HG02798 (cell line): ENCODE data around the gene TMEM63A.

Experiments used
- ATAC-seq: cut with Tn5 transposase; IDR thresholded peaks from one replicate; pipeline ENCODE4 v1.9.1; 2021; ENCODE audit warnings: mild to moderate bottlenecking; ENCODE audit not compliant: unreplicated experiment, poor library complexity

TMEM63A gene

DNA sequence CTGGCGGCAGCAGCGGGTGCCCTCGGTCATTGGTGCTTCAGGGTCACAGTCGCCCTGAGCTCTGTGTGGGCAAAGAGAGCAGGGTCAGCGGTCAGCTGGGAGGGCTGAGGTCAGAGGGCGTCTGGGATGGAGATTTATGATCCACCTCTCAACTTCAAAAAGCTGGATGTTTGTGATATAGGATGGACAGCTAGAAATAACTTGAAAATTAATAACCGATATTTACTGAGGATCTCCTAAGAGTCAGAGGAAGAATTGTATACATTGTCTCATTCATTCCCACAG, 4.8 kb upstream of the TMEM63A start:
- ATAC-seq = no peak

DNA sequence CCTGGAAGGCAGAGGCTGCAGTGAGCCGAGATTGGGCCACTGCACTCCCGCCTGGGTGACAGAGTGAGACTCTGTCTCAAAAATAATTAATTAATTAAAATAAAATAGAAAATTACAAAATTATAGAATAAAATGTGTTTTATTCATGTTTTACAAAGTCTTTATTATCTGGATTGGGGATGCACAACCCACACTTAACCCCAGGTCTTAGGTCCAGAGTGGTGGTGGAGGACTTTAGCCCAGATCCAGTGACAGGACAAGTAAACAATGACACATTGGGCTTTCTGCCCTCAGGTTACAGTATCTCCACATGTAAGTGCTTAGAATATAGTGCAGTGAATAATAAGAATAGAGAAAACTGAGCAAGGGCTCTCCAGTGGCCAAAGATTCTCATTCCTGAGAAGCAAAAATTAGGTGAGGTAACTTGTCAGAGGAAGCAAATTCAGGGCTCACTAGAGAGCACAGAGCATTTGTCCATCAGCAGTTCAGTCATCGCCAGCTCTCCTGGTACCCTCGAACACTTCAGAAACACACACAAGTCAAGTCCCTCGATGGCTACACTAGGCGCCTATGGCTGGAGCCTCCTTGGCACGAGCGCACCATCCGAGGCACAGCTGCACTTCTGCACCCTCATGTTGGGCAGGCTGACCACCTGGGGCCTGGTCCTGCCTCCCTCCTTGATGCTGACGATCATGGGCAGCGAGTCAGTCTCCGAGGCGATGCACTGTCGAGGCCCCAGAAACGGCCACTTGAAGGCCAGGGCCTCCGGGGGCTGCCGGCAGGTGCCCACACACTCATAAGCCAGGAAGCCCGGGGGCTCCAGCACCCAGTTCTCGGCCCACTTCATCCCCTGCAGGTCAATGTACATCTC, 4.2 kb upstream of the TMEM63A start:
- no peak for ATAC-seq

DNA sequence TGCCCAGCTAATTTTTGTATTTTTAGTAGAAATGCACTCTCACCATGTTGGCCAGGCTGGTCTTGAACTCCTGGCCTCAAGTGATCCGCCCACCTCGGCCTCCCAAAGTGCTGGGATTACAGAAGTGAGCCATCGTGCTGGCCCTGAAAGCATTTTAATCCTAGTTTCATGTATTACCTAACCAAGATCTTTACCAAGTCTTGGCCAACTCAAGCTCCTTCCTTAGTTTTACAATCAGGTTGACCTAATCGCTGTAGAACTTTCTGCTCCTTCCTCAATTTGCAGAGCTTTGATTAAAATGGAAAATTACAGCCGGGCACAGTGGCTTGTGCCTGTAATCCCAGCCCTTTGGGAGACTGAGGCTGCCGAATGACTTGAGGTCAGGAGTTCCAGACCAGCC, 3.2 kb upstream of the TMEM63A start:
- ATAC-seq = no peak

DNA sequence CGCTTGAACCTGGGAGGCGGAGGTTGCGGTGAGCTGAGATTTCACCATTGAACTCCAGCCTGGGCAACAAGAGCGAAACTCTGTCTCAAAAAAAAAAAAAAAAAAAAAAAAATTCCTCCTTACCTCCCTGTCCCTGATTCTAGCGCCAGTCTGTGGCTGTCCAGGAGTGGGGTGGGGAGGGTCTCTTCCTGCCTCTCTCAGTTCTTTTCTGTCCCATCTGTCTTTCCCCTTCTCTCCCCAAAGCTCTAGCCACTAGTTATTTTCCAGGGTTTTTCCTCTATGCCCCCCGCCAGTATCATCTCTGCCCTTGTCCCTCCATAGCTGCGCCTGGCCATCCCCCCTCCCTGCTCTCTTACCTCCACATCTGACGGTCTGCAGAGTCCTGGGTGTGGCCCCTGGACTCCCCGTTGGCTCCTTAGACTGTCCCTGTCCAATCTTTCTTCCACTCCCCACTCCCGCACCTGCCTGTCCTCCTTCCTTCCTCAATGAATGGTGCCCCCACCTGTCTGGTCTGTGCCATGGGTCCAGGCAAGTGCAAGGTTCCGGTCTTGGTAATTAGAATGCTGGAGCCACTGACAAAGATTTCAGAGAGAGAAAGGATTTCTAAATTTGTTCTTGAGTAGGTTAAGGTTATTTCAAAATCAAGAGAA, 1.6 kb upstream of the TMEM63A start:
- ATAC-seq = no peak

DNA sequence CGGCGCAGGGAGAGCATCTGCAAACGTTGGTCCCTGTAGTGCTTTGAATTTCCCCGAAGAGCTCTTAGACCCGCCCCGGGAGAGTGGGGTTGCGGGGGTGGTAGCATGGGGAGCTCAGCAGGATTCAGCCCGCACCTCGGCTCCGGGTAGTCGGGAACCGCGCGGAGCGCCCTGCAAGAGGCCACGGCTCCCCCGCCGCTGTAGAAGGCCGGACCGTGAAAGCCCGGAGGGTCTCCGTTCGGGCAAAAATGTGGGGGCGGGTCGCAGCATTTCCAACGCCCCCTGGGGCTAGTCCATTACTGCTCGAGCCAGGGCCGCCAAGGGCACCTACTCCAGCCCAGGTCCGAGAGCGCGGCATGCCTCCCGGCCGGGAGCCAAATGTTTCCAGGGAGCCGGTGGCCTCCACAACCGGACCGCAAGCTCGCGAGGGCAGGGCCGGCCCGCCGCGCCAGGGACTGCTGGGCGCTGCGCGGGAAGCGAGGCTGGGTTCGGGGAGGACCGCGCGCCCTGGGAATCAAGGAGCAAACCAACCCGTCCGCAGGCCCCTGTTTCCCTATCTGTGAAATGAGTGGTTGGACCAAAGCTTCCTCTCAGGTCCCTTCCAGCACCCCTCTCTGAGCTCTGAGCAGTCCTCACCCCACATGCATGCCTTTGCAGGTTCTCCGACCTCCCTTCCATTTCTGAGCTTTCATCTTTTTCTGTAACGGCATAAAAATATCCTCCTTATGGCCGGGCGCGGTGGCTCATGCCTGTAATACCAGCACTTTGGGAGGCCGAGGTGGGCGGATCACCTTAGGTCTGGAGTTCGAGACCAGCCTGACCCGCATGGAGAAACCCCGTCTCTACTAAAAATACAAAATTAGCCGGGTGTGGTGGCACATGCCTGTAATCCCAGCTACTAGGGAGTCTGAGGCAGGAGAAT, 775 bp upstream of the TMEM63A start:
- peak; percentile 21 for ATAC-seq

DNA sequence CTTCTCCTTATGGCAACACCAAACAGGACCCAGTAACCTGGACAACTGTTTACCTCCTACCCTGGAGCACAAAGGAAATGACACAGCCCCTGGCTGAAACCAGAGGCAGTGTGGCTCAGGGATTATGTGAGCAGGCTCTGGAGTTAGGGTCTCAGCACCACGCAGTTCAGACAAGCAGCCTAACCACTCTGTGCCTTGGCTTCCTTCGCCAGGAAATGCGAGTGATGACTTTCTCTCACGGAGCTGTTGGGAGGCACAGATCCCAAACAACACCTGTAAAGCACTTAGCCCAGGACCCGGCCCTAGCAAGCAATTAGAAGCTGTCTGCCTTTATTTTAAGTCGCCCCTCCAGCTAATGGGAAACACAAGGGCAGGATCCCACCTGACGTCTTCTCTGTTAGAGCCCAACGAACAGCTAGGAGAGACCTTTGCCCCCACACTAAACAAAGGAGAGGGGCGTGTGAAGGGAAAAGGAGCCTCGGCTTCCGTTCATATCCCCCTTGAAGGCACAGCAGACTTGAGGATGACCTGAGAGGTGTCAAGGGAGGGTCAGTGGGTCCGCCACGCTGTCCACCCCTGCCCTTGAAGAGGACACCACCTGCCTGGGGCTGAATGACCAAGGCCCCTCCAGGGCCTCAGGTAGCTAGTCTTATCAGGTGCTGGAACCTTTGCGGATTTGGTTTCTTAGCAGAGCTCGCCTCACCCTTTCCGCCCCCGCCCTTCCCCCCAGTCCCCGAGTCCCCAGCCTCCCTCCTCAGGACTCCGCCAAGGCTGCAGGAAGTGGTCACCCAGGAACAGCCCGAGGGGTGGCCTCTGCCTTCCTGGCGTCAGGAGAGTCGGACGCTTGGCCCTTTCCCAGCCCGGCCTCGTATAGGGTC, 860 bp downstream of the TMEM63A start:
- peak; percentile 17 for ATAC-seq

DNA sequence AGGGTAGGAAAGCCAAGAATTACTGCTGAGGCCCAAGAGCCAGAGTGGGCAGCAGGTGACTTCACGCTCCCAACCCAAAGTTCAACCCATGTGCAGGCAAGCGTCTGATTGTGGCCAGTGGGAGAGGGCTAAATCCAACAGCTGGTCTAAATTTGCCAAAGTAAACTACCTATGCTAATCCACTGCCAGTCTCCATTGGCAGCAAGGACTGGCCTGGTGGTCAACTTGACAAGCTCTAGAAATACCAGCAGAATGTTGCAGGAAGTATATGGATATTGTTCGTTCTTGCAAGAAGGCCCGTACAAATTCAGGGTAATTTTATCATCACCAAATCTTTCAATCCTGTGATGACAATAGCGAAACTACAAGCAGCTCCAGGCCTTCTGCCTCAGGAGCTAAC, 1.5 kb downstream of the TMEM63A start:
- no peak for ATAC-seq

DNA sequence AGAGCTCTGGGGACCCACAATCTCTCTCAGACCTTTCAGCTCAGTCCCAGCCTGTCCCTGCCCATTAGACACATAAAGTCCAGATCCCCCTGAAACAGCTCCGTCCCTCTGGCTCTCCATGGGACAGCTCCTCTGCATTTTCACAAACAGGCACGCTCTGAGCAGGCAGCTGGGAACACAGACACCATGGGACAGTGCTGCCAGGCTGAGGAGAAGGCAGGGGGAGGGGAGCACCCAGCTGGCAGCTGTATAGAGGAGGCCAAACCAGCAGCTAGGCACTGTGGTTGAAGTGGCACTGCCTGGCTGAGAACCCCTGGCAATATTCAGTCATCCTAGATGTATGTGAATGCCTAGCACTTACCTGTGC, 2.0 kb downstream of the TMEM63A start:
- ATAC-seq = no peak

DNA sequence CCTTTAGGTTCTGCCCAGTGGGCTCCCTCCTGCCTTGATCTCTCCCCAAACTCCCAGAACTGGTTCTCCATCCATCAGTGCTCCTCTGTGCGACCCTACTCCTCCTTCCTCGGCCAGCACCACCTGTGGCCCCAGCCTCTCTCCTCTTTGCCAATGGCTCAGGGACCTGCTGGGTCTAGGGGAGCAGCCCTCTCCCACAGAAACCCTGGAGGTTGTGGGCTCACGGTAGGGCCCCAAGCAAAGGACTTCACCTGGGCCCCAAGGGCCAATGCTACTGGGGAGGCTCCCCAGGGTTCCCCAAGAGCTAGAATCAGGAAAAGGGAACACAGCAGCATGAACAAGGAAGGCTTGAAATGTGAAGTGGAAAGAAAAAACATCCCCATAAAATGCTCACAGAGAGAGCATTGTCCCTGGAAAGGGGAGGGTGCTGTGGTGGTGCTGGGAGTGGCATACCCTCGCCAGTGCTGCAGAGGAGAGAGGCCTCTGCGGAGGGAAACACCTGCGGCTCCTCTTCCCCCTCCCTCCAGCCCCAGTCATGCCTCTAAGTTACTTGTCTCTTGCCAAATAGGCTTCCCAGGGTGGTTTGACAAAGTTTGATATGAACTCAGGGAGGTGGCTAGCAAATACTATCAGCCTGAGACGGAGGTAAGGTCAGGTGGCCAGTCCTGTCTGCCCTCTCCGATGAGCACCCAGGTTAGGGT, 2.5 kb downstream of the TMEM63A start:
- ATAC-seq = no peak

DNA sequence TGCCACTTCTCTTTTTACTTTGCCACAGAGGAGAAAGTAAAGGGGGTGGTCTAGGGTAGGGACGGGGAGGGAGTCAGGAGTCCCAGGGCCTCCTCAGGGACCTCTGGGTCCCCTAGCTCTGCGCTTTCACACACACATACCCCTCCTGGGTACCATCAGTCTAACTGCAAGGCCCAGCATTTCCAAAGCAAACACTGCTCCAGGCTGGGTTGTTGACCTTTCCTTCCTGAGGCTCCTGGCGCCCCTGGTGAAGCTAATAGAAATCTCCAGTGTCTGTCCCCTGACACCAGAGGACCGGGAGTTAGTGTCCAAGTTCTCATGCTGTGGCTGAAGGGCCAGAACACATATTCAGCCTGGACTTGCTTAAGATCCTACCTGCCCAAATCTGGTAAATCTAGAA, 3.9 kb downstream of the TMEM63A start:
- no peak for ATAC-seq

DNA sequence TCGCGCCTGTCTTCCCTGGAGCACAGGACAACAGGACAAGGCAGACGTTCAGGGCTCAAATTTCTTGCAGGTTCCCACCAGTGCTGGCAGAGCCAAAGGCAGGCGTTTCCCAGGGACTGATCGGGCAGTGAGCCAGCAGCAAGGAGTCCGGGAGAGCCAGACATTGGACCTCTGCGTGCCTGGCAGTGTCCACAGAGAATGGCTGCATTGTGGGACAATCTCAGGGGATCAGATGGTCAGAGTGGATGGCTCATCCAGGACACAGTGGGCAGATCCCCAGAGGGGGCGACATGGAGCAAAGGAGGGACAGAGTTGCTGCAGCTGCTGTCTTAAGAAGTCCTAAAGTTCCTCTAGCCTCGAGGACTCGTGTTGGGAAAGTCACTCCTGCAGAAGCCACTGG, 4.6 kb downstream of the TMEM63A start:
- ATAC-seq = no peak

DNA sequence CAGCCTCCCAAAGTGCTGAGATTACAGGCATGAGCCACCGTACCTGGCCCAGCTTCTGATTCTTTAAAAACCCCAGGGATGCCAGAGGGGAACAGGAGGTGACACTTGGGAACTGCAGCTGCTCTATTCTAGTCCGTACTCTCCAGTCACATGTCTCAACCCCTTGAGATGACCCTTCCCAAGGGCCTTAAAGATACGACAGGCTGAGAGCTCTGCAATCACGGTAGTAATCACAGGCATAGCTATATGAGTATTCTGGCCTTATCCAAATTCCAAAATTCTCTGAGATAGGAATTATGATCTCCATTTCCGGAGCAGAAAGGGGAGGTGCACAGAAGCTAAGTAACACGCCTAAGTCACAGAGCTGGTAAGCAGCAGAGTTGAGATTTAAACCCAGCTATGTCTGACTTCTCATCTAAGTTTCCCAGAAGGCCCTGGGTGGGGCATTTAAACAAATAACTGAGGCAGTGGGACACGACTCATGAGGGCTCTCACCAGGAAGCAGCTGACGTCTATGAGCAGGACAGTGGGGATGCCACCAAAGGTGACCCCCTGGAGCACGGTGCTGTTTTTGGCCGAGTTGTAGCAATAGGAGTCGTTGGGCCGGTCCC, 5.2 kb downstream of the TMEM63A start:
- ATAC-seq = no peak

DNA sequence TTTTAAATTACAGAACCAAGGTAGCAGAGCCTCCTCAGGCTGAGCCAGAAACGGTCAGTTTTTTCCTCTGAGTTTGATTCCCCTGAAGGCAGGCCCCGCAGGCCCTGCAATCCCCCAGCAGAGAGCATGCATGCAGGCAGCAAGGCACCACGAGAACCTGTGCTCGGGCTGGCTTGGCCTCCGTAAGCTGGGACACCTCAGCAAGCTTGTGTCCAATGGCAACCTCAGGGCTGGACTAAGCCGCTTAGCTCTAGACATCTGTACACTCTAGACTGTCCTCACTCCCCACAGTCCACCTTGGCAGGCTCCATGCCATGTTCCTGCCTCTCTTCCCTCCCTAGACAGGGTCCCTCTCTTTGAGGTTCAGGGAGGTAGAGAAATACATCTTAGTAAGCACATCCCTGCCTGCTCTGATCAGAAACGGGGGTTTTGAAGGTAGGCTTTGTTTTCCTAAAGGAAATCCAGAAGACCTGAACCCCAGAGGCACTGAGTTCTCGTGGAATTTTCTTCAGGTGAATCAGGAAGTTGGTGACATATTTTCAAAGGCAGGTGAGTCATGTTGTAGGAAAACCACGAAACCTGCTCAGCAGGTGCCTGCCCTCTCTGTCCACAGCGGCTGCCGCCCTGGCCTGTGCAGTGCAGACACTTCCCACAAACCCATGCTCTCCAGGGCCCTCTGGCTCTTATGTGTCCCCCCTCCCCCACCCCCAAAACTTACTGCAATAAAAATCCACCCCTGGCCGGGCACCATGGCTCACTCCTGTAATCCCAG, 7.0 kb downstream of the TMEM63A start:
- ATAC-seq = no peak

DNA sequence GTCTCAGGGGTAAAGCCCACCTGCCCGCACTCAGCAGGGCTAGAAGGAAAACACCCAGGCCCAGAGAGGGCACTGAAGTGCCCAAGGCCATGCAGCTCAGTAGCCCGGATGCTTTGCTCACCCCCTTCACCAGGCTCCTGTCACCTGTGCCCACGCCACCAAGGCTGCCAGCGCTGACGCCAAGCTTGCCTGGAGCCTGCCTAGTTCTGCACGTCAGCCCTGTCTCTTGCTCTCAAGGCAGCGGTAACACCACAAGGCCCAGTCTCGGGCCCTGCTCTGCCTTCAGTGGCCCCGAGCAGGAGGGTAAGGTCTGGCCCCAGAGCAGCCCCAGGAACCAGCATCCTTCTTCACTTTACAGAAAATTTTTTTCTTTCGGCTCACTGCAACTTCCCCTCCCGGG, 7.7 kb downstream of the TMEM63A start:
- ATAC-seq = no peak

DNA sequence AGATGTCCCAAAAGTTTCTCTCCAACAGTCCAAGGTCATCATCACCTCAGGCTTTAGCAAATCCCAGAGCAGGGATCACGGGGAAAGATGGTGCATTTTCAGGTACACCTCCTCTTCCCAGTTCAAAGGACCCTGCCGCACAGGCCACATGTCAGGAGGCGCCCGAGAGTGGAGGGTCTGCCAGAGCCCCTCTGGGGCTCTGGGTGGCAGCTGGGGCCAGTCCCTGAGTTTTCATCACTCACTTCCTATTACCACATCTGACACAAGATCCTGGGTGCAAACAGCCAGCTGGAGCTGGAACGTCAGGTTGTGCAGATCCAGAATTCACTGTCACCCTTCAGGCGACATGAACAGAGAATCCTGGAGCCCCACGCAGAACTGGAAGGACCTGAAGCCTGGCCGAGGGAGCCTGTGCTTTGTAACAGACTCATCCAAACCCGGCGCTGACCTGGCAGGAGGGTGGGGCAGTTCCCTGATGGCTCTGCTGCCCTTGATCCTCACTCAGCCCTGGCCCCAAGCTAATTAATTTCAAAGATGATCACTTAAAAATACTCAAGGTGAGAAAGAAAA, 8.8 kb downstream of the TMEM63A start:
- no peak for ATAC-seq

DNA sequence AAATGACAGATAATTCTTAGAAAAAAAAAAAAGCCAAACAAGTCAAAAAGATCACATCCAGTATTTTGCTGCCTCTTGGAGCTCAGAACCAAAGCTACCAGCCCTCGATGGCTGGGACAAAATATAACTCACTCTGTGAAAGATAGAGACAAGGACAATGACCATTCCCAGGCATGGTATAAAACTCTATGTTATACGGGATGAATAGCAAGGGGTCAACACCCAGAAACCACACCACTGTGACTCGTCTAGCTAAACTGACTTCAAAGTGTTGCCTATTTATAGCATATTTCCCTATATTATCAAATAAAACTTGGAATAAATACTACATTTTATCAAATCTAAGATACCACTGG, 10.1 kb downstream of the TMEM63A start:
- ATAC-seq = no peak

DNA sequence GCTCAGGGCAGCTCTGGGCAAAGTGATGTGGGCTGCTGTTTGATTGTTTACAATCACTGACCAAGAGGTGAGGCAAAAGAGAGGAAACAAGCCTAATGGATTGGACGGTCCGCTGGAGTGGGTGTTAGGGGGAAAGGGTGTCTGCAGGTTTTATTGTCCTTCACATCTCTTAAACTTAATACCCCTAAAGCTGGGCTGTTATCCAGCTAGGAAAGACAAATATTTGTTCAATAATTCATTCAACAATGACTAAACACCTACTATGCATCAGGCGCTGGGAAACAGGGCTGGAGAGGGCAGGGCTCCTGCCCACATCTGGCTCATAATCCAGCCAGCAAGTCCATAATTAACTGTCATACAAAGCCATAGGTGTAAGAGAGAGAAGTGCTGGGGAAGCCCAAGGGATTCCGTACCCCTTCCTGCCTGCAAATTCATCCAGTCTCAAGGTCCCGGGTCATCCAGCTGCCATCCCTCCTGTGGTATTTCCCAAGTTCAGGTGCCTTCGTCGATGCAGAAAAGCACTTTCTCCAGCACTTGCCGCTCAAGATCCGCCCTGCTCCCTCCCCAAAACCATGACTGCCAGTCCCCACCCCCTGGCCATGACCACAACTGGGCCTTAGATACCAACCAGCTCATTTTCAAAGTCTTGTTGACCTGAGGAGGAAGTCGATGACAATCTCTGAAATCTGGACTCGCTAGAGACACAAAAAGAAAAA, 10.7 kb downstream of the TMEM63A start:
- no peak for ATAC-seq

DNA sequence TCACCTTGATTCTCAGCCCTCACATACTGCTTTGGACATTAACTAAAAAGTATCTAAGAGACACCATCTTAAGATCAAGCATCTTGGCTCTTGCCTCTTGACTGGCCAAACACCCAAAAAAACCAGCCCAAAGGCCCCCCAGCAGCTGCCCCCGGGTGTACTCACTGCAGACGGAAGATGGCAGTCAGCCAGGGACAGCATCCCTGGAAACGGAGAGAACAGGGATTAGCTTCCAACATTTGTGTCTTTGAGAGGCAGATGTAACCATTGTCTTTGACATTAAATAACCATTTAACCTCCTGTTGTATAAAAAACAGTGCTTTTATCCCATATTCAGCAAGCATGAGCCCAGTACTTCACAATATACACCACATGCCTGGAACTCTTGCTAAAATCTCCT, 11.3 kb downstream of the TMEM63A start:
- no peak for ATAC-seq
